NCI-H1048 (cell line): ENCODE results near the gene F7.

Experiments used
- DNase-seq: peaks from one replicate; lab custom pipeline; 2025; lab: John Stamatoyannopoulos, UW

F7 gene

DNA sequence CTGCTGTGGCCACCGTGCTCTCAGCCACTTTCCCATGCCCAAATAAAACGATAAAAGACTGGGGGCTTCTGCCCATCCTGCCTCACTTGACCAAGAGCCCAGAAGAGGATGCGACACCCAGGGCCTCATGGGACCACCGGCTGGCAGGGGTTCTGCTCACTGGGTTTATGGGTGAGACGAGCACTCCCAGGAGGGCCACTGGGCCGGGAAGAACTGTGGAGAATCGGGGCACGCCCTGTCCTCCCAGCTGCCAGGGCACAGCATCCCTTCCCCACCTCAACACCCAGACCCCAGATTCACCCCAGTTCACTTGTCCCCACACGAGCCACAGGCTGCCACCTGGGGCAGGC is 12.3 kb downstream of the F7 start:
- no peak for DNase-seq

DNA sequence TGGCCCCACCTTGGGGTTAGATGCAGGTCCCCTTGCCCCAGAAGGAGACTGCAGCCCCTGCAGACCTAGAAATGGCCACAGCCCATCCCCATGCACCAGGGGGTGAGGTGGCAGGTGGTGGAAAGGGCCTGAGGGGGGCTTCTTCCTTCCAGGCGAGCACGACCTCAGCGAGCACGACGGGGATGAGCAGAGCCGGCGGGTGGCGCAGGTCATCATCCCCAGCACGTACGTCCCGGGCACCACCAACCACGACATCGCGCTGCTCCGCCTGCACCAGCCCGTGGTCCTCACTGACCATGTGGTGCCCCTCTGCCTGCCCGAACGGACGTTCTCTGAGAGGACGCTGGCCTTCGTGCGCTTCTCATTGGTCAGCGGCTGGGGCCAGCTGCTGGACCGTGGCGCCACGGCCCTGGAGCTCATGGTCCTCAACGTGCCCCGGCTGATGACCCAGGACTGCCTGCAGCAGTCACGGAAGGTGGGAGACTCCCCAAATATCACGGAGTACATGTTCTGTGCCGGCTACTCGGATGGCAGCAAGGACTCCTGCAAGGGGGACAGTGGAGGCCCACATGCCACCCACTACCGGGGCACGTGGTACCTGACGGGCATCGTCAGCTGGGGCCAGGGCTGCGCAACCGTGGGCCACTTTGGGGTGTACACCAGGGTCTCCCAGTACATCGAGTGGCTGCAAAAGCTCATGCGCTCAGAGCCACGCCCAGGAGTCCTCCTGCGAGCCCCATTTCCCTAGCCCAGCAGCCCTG is 12.8 kb downstream of the F7 start:
- DNase-seq = no peak

DNA sequence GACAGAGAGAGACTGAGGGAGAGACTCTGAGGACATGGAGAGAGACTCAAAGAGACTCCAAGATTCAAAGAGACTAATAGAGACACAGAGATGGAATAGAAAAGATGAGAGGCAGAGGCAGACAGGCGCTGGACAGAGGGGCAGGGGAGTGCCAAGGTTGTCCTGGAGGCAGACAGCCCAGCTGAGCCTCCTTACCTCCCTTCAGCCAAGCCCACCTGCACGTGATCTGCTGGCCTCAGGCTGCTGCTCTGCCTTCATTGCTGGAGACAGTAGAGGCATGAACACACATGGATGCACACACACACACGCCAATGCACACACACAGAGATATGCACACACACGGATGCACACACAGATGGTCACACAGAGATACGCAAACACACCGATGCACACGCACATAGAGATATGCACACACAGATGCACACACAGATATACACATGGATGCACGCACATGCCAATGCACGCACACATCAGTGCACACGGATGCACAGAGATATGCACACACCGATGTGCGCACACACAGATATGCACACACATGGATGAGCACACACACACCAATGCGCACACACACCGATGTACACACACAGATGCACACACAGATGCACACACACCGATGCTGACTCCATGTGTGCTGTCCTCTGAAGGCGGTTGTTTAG is 13.7 kb downstream of the F7 start:
- DNase-seq = no peak

DNA sequence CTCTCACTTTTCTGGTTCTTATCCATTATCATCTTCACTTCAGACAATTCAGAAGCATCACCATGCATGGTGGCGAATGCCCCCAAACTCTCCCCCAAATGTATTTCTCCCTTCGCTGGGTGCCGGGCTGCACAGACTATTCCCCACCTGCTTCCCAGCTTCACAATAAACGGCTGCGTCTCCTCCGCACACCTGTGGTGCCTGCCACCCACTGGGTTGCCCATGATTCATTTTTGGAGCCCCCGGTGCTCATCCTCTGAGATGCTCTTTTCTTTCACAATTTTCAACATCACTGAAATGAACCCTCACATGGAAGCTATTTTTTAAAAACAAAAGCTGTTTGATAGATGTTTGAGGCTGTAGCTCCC is 14.2 kb downstream of the F7 start:
- DNase-seq = no peak

DNA sequence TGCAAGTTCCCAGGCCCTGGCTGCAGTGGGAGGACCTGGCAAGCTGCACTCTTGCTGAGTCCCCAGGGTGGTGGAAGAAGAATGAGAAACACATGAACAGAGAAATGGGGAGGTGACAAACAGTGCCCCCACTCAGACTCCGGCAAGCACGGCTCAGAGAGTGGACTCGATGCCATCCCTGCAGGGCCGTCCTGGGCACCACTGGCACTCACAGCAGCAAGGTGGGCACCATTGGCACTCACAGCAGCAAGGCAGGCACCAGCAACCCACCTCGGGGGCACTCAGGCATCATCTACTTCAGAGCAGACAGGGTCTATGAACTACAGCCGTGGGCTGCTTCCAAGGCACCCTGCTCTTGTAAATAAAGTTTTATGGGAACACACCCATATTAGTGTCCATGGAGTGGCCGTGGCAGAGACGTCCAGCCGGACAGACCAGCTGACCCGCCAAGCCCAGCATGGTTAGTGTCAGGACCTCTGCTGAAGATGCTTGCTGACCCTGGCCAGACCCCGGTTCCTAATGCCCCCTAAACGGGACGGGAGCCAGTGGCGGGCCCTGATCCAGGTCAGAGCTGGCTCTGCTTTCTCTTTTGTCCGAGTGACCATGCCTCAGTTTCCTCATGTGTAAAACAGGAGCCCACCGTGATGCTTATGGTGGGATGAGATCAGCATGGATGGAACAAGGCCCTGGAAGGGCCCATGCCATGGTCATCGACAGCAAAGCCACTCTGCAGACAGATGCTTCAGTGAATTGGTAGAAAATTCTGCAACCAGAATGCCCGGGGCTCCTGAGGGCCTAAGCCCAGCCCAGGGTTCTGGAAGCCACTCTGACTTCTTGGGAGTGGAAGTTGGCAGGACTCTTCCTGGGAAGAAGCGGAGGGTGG is 14.9 kb downstream of the F7 start:
- DNase-seq = no peak

DNA sequence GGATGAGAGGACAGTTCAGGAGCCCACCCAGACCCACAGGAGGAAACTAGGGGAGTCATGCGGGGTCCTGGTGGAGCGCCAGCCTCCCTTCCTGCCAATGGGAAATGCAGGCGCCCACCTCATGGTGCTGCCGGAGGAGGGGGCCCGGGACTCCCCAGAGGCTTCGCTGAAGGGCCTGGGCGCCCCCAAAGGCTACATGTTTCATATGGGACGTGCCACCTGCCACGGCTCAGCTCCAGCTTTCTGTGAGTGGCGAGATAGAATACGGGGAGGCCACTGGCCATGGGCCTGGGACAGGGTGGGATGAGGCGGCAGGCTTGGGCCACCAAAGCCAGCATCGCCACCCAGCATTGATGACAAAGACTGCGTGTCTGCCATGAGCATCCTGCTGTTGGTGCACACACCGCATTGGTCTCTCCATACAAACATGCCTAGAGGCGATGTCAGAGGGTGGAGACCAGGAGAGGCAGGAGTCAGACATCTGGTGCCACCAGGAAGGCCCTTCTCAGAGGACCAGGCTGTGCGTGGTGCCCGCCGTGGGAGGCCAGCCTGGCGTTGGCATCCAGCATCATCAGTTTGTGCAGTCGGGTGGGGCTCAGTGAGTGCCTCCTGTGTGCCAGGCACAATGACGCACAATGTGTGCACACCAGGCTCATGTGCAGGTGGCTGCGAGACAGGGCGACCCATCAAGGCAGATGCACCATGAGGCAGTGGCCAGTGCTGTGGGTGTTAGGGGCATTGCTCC is 15.8 kb downstream of the F7 start:
- DNase-seq = no peak

- no peak for DNase-seq
Observed at GRCh38 chr13:113121928-113122471, 16.4 kb downstream of the F7 start.

- no peak for DNase-seq
Observed at GRCh38 chr13:113122550-113123225, 17.1 kb downstream of the F7 start, which contains the start of gene F10. Gene F10 (plus strand): TSS chr13:113122799. CDS start chr13:113122856, 57 bp downstream.

- DNase-seq = no peak
Observed at GRCh38 chr13:113123226-113124201, 17.9 kb downstream of the F7 start.

GRCh38 chr13:113124211-113124970 is 18.8 kb downstream of the F7 start:
- DNase-seq = no peak

DNA sequence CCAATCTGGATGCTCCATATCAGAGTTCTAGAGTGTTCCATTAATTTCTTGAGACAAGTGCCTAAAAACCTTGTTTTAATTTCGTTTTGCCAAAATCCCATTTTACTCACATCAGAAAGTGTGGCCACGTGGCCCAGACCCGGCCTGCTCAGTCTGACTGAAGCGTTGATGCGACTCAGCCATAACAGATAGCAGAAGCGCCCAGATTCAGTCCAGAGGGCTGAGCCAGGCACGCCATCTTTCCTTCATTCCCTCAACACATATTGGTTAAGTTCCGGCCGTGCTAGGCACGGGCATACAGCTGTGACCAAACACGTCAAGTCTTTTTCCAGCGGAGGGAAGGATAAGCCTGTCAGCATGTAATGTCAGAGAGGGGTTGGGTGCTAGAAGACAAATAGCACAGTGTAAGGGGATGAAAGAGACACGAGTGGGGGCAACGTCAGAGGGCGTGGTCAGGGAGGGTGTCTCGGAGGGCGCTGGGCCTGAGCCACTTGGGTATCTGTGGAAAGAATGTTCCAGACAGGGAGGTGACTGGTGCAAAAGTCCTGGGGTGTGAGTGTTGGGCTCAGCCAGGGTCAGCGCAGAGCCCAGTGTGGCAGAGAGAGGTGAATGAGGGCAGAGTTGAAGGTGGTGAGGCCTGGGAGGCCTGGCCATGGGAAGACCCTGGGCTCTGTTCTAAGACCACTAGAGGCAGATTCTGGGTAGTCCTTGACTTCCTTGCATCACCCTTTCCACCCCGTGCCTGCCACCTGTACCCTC is 20.1 kb downstream of the F7 start:
- no peak for DNase-seq

- DNase-seq = no peak
Observed at GRCh38 chr13:113126265-113127150, 20.9 kb downstream of the F7 start.

- no peak for DNase-seq
Observed at GRCh38 chr13:113129480-113129879, 23.9 kb downstream of the F7 start.

DNA sequence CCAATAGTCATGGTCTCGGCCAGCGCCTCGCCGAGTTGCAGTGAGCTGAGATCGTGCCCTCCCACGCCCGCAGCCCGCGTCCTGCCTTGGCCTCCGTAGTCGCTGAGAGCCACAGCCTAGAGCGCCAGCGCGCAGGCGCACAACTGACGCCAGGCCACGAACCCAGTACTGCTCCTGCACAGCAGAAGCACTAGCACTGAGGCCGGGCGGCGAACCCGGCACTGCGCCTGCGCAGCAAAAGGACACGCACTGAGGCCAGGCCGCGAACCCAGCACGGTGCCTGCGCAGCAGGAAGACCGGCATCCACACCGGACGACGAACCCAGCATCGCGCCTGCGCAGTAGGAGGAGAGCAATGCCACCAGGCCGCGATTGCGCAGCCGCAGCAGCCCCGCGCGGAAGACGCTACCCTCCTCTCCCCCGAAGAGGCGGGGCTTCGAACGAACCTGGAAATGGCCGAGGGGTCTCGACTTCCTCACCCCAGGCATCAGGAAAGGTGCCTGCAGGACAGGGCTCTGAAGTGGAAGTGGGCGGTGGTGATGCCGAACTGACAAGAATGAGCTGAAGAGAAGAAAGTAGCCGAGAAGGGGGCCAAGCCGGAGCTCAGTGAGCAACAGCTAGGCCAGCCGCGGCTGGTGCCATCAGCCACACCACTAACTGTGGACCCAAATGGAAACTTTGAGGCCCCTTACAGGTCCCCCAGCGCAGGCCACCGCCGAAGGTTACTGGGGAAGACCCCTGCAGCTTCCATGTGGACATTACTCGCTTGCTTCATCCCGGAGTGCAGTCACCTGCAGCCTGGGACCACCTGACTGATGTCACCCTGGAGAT is 24.5 kb downstream of the F7 start:
- no peak for DNase-seq

GRCh38 chr13:113135281-113135760 is 29.7 kb downstream of the F7 start:
- DNase-seq = no peak

- DNase-seq = no peak
Observed at GRCh38 chr13:113137691-113138298, 32.2 kb downstream of the F7 start.
